ENCODE results near the gene DNAAF1.

DNAAF1 gene

DNA sequence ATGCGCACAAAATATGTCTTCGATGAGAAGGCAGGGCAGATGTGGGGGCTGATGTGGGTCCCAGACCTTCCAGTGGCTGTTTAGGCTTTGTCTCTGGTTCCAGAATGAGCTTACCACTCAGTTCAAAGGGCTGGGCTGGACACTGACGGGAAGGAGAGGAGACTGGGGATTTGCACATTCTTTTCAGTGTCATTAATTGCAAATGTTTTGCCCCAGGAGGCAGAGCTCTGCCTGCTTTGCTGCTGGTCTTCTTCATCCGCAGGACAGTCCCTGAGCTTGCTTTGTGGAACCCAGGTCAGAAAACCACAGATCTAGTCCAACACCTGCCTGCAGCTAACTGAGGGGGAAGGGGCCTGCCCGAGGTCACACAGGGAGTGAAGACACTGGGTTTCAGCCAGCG, 73.8 kb downstream of the DNAAF1 start:
- Histone ChIP-seq H3K4me3 (ENCODE audit: low read length) (no peak overlapping the region), H3K4me1 (ENCODE audit: insufficient read depth, low read length) (peaks cover 3% of the 10 kb centered on the region), H2AFZ (ENCODE audit: low read depth, low read length) (no peak overlapping the region), H3K36me3 (ENCODE audit: insufficient read depth, low read length) (no peaks in the 10 kb centered on the region), H3K9me3 (ENCODE audit: low read length) (peaks cover 2% of the 10 kb centered on the region), H3K27me3 (ENCODE audit: insufficient read depth, low read length) (no peaks in the 10 kb centered on the region)

DNA sequence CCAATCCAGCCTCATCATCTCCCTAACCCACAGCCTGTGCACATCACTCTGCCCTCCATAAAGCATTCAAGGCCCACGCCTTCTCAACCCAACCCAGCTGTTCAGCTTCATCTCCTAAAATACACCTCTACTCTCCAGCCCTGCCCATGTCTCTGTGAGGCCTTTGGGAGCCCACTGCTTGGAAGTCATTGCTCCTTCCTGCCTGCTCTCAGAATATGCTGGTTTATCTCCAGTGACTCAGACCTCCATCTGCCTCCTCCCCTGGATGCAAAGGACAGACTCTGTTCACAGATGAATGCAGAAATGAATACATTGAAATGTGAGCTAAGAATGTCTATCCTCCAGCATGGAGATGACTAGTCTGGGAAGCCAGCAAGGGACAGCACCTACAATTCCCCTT, 75.7 kb downstream of the DNAAF1 start:
- Histone ChIP-seq H3K36me3 (ENCODE audit: insufficient read depth, low read length) (no peaks in the 10 kb centered on the region), H3K9me3 (ENCODE audit: low read length) (peaks cover 2% of the 10 kb centered on the region), H3K27me3 (ENCODE audit: insufficient read depth, low read length) (no peaks in the 10 kb centered on the region), H2AFZ (ENCODE audit: low read depth, low read length) (no peak overlapping the region), H3K4me3 (ENCODE audit: low read length) (no peak overlapping the region), H3K4me1 (ENCODE audit: insufficient read depth, low read length) (peaks cover 3% of the 10 kb centered on the region)

DNA sequence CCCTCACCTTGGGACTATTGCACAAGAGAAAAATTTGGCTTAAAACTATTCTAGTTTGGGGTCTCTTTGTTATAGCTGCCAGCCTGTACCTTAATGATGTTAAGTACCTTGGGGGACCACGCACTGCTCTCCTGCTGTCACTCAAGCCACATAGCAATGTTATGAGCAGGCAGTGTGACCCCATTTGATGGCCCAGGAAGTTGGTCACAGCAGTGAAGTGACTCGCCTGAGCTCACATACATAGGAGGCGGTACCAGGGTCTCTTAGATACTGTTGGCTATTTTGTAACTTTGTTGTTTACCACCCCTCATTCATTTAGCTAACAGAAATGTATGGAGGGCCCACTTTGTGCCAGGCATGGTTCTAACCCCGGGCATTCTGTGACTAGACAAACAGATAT, 78.3 kb downstream of the DNAAF1 start:
- Histone ChIP-seq H3K36me3 (ENCODE audit: insufficient read depth, low read length) (no peaks in the 10 kb centered on the region), H3K4me3 (ENCODE audit: low read length) (no peak overlapping the region), H3K27me3 (ENCODE audit: insufficient read depth, low read length) (no peaks in the 10 kb centered on the region), H2AFZ (ENCODE audit: low read depth, low read length) (no peak overlapping the region), H3K9me3 (ENCODE audit: low read length) (peaks cover 2% of the 10 kb centered on the region), H3K4me1 (ENCODE audit: insufficient read depth, low read length) (peaks cover 9% of the 10 kb centered on the region)

DNA sequence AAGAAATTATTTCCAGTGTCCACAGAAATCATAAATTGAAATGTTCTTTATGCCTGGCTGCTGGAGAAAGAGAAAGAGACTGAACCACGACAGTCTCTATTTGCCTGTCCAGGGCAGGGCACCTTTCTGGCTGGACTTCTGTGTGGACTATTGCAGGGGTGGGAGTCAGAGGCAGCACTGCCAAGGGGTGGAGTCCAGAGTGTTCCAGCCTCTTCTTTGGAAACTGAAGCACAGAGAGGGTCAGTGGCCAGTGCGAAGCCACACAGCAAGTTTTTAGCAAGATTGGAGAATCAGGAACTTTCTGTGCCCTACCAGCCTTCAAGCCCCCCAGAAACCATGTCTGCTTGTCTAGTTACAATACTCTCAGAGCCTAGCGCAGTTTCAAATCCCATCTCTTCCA, 79.4 kb downstream of the DNAAF1 start:
- Histone ChIP-seq H3K36me3 (ENCODE audit: insufficient read depth, low read length) (no peaks in the 10 kb centered on the region), H3K9me3 (ENCODE audit: low read length) (peaks cover 2% of the 10 kb centered on the region), H3K4me1 (ENCODE audit: insufficient read depth, low read length) (peaks cover 11% of the 10 kb centered on the region), H3K4me3 (ENCODE audit: low read length) (no peak overlapping the region), H3K27me3 (ENCODE audit: insufficient read depth, low read length) (no peaks in the 10 kb centered on the region), H2AFZ (ENCODE audit: low read depth, low read length) (no peak overlapping the region)

DNA sequence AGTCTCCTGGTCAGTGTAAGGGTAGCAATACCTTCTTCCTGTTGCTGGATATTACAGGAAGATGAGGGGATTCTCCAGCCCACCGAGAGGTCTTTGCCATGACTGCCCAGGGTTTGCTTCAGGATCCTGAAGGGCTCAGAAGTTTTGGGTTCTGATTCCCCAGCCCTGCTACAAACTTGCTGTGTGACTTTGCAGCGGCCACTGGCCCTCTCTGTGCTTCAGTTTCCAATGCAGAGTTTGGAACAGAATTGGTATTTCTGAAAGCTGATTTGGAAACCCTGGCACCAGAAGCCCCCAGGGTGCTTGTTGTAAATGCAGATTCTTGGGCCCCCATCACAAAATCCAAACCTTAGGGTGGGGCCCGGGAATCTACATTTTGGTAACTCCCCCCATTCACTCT, 80.0 kb downstream of the DNAAF1 start:
- Histone ChIP-seq H3K9me3 (ENCODE audit: low read length) (peaks cover 2% of the 10 kb centered on the region), H3K36me3 (ENCODE audit: insufficient read depth, low read length) (no peaks in the 10 kb centered on the region), H3K4me1 (ENCODE audit: insufficient read depth, low read length) (peaks cover 11% of the 10 kb centered on the region), H3K27me3 (ENCODE audit: insufficient read depth, low read length) (no peaks in the 10 kb centered on the region), H3K4me3 (ENCODE audit: low read length) (no peak overlapping the region), H2AFZ (ENCODE audit: low read depth, low read length) (no peak overlapping the region)

DNA sequence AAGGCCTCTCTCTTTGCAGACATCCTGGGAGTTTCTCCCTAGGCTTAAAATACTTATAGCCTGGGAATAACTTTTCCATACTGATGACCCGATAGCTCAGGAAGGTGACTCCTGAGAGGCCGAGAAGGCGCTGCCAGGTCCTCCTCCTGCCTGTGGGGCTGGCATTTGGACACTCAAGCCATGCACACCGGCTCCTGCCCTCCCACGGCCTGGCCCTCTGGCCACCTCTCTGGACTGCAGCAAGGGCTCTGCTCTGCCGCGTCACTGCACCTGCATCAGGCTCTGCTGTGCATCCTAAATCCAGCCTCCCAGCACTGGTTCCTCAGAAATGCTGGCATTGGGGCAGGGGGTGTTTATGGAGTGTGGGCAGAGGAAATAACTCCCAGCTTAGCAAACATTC, 80.5 kb downstream of the DNAAF1 start:
- Histone ChIP-seq H3K4me3 (ENCODE audit: low read length) (no peak overlapping the region), H3K36me3 (ENCODE audit: insufficient read depth, low read length) (no peaks in the 10 kb centered on the region), H3K27me3 (ENCODE audit: insufficient read depth, low read length) (no peaks in the 10 kb centered on the region), H2AFZ (ENCODE audit: low read depth, low read length) (no peak overlapping the region), H3K9me3 (ENCODE audit: low read length) (peaks cover 2% of the 10 kb centered on the region), H3K4me1 (ENCODE audit: insufficient read depth, low read length) (peaks cover 11% of the 10 kb centered on the region)

DNA sequence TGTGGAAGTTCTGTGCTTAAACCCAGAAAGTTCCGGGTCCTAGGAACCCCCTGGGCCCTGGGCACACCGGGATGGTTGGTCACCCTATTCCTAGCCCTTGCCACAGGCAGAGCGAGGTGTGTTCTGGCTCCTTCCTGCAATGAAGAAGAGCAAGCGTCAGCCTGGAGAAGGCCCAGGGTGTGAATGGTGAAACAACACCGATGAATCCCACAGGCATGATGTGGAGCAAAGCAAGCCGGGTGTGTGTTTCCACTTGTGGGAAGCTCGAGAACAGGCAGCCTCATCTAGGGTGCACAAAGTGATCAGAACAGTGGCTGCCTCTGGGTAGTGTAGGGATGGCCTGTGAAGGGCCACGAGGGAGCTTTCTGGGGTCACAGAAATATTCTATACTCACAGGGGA, 80.9 kb downstream of the DNAAF1 start:
- Histone ChIP-seq H3K4me1 (ENCODE audit: insufficient read depth, low read length) (peaks cover 11% of the 10 kb centered on the region), H3K9me3 (ENCODE audit: low read length) (peaks cover 2% of the 10 kb centered on the region), H2AFZ (ENCODE audit: low read depth, low read length) (no peak overlapping the region), H3K27me3 (ENCODE audit: insufficient read depth, low read length) (no peaks in the 10 kb centered on the region), H3K36me3 (ENCODE audit: insufficient read depth, low read length) (no peaks in the 10 kb centered on the region), H3K4me3 (ENCODE audit: low read length) (no peak overlapping the region)
